Gastroesophageal sphincter (tissue), 4 donors: ENCODE measurements around the gene ZNF582. TPM values are rescaled to one million over a fixed set of nuclear protein-coding genes. Genes with fewer than 3 reads are reported as not detected.

Experiments used
- ATAC-seq: fragments of 150-250 bp; one replicate; pipeline ENCODE4 v1.9.1; 2016; ENCODE audit warnings: mild to moderate bottlenecking, moderate library complexity
- H3K27ac ChIP-seq, 4 donors: fragments of 200-600 bp; sonication (generic) in 3 of 4; 1 replicate in 3 of 4; 2 replicates in 1 of 4; pipeline ENCODE4 v1.5.1; 2016 to 2019
- H3K27me3 ChIP-seq: fragments of 200-600 bp; sonication (generic); one replicate; pipeline ENCODE4 v1.5.1; 2019
- H3K36me3 ChIP-seq, 2 donors: fragments of 200-600 bp; sonication (generic); one replicate each; pipeline ENCODE4 v1.5.1; 2019; ENCODE audit warnings: control low read depth in 1 of 2
- H3K4me1 ChIP-seq, 3 donors: fragments of 200-600 bp; sonication (generic); 1 replicate in 2 of 3; 2 replicates in 1 of 3; pipeline ENCODE4 v1.5.1; 2016 to 2019; ENCODE audit warnings: control low read depth in 2 of 3
- H3K4me3 ChIP-seq, 2 donors: fragments of 200-600 bp; sonication (generic); one replicate each; pipeline ENCODE4 v1.5.1; 2019; ENCODE audit warnings: mild to moderate bottlenecking in 1 of 2, moderate library complexity in 1 of 2
- H3K9me3 ChIP-seq, 3 donors: fragments of 200-600 bp; sonication (generic); one replicate each; pipeline ENCODE4 v1.5.1; 2017 to 2019; ENCODE audit warnings: control low read depth in 2 of 3
- CTCF ChIP-seq, 4 experiments: fragments of 200-600 bp in 2 of 4; fragments of 450-650 bp in 2 of 4; sonication (generic) in 1 of 4; IDR thresholded peaks; one replicate each; pipeline ENCODE4 v1.5.1; 2017 to 2019; ENCODE audit warnings: antibody characterized with exemption in 4 of 4, mild to moderate bottlenecking in 2 of 4, moderate library complexity in 2 of 4
- EP300 ChIP-seq: sonication (generic); formaldehyde crosslinking; IDR thresholded peaks from one replicate; pipeline ENCODE4 v1.6.1; 2017; ENCODE audit warnings: antibody characterized with exemption, mild to moderate bottlenecking
- POLR2A ChIP-seq, 2 donors: fragments of 450-650 bp; IDR thresholded peaks; one replicate each; pipeline ENCODE4 v1.6.1; 2017; ENCODE audit warnings: antibody characterized with exemption in 2 of 2, mild to moderate bottlenecking in 2 of 2, moderate library complexity in 1 of 2
- POLR2AphosphoS5 ChIP-seq: sonication (generic); formaldehyde crosslinking; IDR thresholded peaks from one replicate; pipeline ENCODE4 v1.6.1; 2017; ENCODE audit warnings: antibody characterized with exemption
- WGBS, 2 donors: methylation state at CpG; one replicate each; pipeline ENCODE4 v1.1.5; 2018; ENCODE audit warnings: low coverage in 1 of 2; 5-methylcytosine and 5-hydroxymethylcytosine counted together
- total RNA-seq, 4 donors: library from RNA; depleted of rRNA; stranded (reverse); fragments of >200 nt; gene quantifications; one replicate each; pipeline ENCODE4 v1.1.0, GENCODE V29; 2016

ZNF582 gene
- total RNA-seq, 4 donors from 2014 or later = 3.5 to 5.7 (median 5.0) TPM

DNA sequence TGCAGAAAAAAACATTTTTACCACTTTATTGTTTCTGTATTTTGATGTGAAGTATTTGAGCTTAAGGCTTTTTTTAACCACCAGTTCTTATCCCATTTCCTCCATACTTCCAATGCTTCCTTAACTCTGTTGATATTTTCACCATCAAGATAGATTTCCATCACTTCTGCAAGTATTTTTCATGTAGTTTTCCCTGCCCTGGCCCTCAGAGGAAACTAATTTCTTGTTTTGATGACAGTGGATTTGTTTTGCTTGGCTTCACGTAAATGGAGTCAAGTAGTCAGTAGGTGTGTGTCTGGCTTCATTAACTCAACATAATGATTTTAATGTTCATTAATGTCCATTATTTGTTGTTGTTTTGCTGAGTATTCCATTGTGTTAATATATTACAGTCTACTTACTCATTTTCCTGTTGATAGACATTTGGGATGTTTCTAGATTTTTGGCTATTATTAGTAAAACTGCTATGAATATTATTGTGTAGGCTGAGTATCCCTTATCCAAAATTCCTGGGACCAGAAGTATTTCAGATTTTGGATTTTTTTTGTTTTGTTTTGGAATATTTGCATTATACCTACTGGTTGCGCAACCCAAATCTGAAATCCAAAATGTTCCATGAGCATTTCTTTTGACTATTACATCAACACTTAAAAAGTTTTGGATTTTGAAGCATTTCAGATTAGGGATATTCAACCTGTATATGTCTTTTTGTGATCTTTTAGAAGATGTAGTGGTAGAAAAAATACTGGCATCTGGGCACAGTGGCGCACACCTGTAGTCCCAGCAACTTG lies 23.3 kb downstream of the ZNF582 start:
- ATAC-seq = no peak
- TF ChIP-seq EP300 = no peak
- no peak for TF ChIP-seq POLR2AphosphoS5
- no peak for TF ChIP-seq CTCF (IDR thresholded peaks at IDR 0.05)
- no peak for TF ChIP-seq POLR2A (IDR thresholded peaks at IDR 0.05)
- H3K27ac ChIP-seq = no peak overlapping the region
- peaks cover 16 to 52% of the 10 kb centered on the region in 2 donors for H3K36me3 ChIP-seq
- no peak overlapping the region for H3K4me3 ChIP-seq
- WGBS, 2 donors = 96 to 98% methylated on average over 3 of the region's 3 CpGs
- peaks cover 7 to 26% (median 8%) of the 10 kb centered on the region in 3 donors for H3K4me1 ChIP-seq
- no peaks in the 10 kb centered on the region for H3K27me3 ChIP-seq
- peaks cover 0 to 20% (median 0%) of the 10 kb centered on the region in 3 donors for H3K9me3 ChIP-seq

DNA sequence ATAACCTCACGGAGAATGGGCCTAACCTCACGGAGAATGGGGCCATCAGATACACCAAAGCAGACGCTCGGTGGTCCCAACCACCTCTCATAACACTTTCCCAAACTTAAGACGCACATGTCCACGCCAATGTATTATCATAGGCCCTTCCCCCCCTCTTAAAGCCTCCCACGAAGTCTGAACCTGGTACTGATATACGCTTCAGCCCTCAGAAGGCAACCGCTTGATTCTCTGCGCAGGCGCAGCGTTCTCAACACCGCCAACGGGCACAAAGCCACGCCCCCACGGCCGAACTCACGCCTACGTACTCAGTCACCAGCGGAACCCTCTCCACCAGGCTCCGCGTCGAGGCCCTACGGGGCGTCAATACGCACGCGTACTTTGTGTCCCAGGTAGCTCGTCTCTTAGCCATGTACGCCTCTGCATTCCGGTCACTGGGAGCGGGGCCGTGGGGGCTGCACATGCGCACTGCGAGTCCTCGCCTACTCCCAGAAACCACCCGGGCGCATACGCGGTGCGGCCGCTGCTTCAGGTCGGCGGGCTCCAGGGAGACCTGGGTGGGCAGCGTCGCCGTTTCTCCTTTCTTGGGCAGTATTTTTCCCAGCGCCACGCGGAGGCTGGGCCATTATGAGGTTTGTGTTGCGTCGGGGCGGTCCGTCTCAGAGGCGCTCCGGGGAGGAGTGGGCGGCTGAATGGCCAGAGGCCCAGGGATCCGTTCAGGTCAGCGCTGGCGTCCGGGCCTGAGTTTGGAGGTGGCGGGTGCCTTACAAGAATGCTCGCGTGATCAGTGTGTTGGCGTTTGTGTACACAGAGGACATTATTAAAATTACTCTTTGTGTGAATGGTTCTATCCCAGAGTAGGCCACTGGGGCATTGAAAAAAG lies 25.3 kb downstream of the ZNF582 start:
- peak overlapping the region; percentile 88 to 94 (median 92) for H3K27ac ChIP-seq
- no peaks in the 10 kb centered on the region for H3K27me3 ChIP-seq
- peaks cover 0 to 34% of the 10 kb centered on the region in 2 donors for H3K36me3 ChIP-seq
- TF ChIP-seq CTCF (IDR thresholded peaks at IDR 0.05) = peak in 1 of 4 experiments; percentile 11
- no peak for TF ChIP-seq EP300
- TF ChIP-seq POLR2A (IDR thresholded peaks at IDR 0.05) = peak; percentile 50 to 55
- TF ChIP-seq POLR2AphosphoS5 = peak; percentile 56
- H3K4me1 ChIP-seq = peaks cover 7 to 26% (median 8%) of the 10 kb centered on the region in 3 donors
- H3K4me3 ChIP-seq = peak overlapping the region; percentile 77 to 89
- ATAC-seq = peak; percentile 100
- WGBS, 2 donors = 28 to 50% methylated on average over 6 to 17 of the region's 65 CpGs
- peaks cover 0 to 31% (median 0%) of the 10 kb centered on the region in 3 donors for H3K9me3 ChIP-seq

- Histone ChIP-seq H3K36me3 (peaks cover 0 to 25% of the 10 kb centered on the region in 2 donors), H3K9me3 (peaks cover 0 to 51% (median 0%) of the 10 kb centered on the region in 3 donors), H3K4me3 (no peak overlapping the region), H3K27me3 (no peaks in the 10 kb centered on the region), H3K27ac (no peak overlapping the region), H3K4me1 (no peaks in the 10 kb centered on the region)
- TF ChIP-seq POLR2A (IDR thresholded peaks at IDR 0.05) (no peak), CTCF (IDR thresholded peaks at IDR 0.05) (no peak), POLR2AphosphoS5 (no peak), EP300 (no peak)
- 97 to 100% methylated on average over 2 of the region's 2 CpGs for WGBS, 2 donors
- no peak for ATAC-seq
Measured at GRCh38 chr19:56360841-56361240, 32.5 kb downstream of the ZNF582 start.

- H3K9me3 ChIP-seq = peaks cover 0 to 24% (median 0%) of the 10 kb centered on the region in 3 donors
- H3K27me3 ChIP-seq = no peaks in the 10 kb centered on the region
- no peaks in the 10 kb centered on the region for H3K4me1 ChIP-seq
- H3K36me3 ChIP-seq = peaks cover 0 to 9% of the 10 kb centered on the region in 2 donors
- WGBS, 2 donors = 40 to 100% methylated on average over 1 to 2 of the region's 2 CpGs
- no peak for TF ChIP-seq POLR2A (IDR thresholded peaks at IDR 0.05)
- no peak for TF ChIP-seq POLR2AphosphoS5
- TF ChIP-seq EP300 = no peak
- no peak for TF ChIP-seq CTCF (IDR thresholded peaks at IDR 0.05)
- ATAC-seq = no peak
- no peak overlapping the region for H3K4me3 ChIP-seq
- H3K27ac ChIP-seq = no peak overlapping the region
Measured at GRCh38 chr19:56356944-56357343, 36.4 kb downstream of the ZNF582 start.
